PC-9 (cell line): ENCODE data around the gene DLGAP1.

ENCODE experiments used
- CTCF ChIP-seq: fragments of 200-600 bp; sonication (generic); conservative IDR thresholded peaks from 2 replicates; pipeline ENCODE4 v1.6.1; 2017; ENCODE audit warnings: mixed run types, antibody characterized with exemption, mild to moderate bottlenecking, moderate library complexity
- EZH2 ChIP-seq: fragments of 200-600 bp; sonication (generic); IDR thresholded peaks from 2 replicates; pipeline ENCODE4 v1.8.0; 2017; ENCODE audit warnings: antibody characterized with exemption, low read depth

GRCh38 chr18:4107049-4107467 is 348.0 kb downstream of the DLGAP1 start:
- TF ChIP-seq CTCF (no peak), EZH2 (no peak)
